Ishikawa (cell line): ENCODE measurements around the gene ACSF3.

Source experiments
- CEBPB ChIP-seq: IDR thresholded peaks from 2 replicates; pipeline ENCODE4 v1.6.1; 2012
- CREB1 ChIP-seq: IDR thresholded peaks from 2 replicates; pipeline ENCODE4 v1.6.1; 2012; ENCODE audit warnings: low read depth
- EGR1 ChIP-seq: IDR thresholded peaks from 2 replicates; pipeline ENCODE4 v1.6.1; 2012
- EP300 ChIP-seq: IDR thresholded peaks from 2 replicates; pipeline ENCODE4 v1.6.1; 2012; ENCODE audit warnings: borderline replicate concordance
- FOXM1 ChIP-seq: IDR thresholded peaks from 2 replicates; pipeline ENCODE4 v1.6.1; 2012; ENCODE audit warnings: low read depth, borderline replicate concordance
- MAX ChIP-seq: IDR thresholded peaks from 2 replicates; pipeline ENCODE4 v1.6.1; 2012
- NFIC ChIP-seq: IDR thresholded peaks from 2 replicates; pipeline ENCODE4 v1.6.1; 2012
- RAD21 ChIP-seq: IDR thresholded peaks from 2 replicates; pipeline ENCODE4 v1.6.1; 2012; ENCODE audit warnings: low read depth
- REST ChIP-seq: IDR thresholded peaks from 2 replicates; pipeline ENCODE4 v1.6.1; 2012; ENCODE audit warnings: low read depth, mild to moderate bottlenecking
- TAF1 ChIP-seq: IDR thresholded peaks from 2 replicates; pipeline ENCODE4 v1.6.1; 2012; ENCODE audit warnings: low read depth, mild to moderate bottlenecking
- TCF12 ChIP-seq: IDR thresholded peaks from 2 replicates; pipeline ENCODE4 v1.6.1; 2012; ENCODE audit warnings: low read depth
- TEAD4 ChIP-seq: IDR thresholded peaks from 2 replicates; pipeline ENCODE4 v1.6.1; 2012
- USF1 ChIP-seq: IDR thresholded peaks from 2 replicates; pipeline ENCODE4 v1.6.1; 2012
- YY1 ChIP-seq: IDR thresholded peaks from 2 replicates; pipeline ENCODE4 v1.6.1; 2012; ENCODE audit warnings: low read depth
- ZBTB7A ChIP-seq: IDR thresholded peaks from 2 replicates; pipeline ENCODE4 v1.6.1; 2012; ENCODE audit warnings: low read depth

The ACSF3 gene

DNA sequence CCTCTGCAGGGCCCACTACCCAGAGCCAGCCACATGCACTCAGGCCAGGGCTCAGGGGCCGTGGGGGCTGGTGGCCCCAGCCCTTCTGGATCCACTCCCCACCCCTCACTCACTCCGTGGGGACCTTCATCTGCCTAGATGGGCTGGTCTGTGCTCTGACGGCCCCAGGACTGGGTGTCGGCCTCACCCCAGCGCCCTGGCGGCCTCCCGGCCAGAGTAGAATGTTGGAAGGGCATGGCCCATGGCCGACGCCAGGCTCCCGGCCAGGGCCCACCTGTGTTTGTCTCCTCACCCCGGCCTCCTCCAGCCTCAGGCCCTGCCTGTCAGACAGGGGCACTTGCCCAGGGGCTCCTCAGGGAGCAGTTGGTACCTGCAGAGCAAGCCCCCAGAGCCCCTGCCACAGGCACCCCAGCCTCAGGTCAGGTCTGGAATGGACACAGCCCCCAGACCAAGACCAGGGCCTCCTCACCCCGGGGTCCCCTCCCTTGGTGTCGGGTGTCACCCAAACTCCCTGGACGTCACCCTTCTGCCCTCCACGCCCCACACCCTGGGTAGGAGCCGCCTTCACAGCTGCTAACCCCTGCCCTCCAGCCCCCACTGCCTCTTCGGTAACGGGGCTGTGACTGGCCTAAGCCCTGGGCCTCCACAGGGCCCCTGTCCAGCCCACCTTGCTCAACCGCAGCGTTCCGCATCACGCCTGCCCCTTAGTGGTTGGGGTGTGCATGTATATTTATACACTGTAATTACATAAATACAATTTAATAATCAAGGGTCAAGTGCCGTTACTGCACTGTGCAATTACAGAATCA, 74.9 kb downstream of the ACSF3 start:
- no peak for TF ChIP-seq TEAD4
- TF ChIP-seq REST, result no peak
- no peak for TF ChIP-seq EGR1
- no peak for TF ChIP-seq CREB1
- no peak for TF ChIP-seq RAD21
- TF ChIP-seq CEBPB, result no peak
- no peak for TF ChIP-seq EP300
- no peak for TF ChIP-seq FOXM1
- no peak for TF ChIP-seq TCF12
- TF ChIP-seq MAX, result no peak

- TF ChIP-seq NFIC, result no peak
- TF ChIP-seq FOXM1, result no peak
- TF ChIP-seq RAD21, result no peak
- no peak for TF ChIP-seq EP300
- no peak for TF ChIP-seq MAX
- no peak for TF ChIP-seq CREB1
- no peak for TF ChIP-seq TEAD4
- TF ChIP-seq REST, result no peak
- no peak for TF ChIP-seq CEBPB
- no peak for TF ChIP-seq EGR1
- no peak for TF ChIP-seq TAF1
- TF ChIP-seq TCF12, result no peak
- TF ChIP-seq USF1, result no peak
- no peak for TF ChIP-seq YY1
- no peak for TF ChIP-seq ZBTB7A
These were observed 76.1 kb downstream of the ACSF3 start for GRCh38 chr16:89169778-89170177.

DNA sequence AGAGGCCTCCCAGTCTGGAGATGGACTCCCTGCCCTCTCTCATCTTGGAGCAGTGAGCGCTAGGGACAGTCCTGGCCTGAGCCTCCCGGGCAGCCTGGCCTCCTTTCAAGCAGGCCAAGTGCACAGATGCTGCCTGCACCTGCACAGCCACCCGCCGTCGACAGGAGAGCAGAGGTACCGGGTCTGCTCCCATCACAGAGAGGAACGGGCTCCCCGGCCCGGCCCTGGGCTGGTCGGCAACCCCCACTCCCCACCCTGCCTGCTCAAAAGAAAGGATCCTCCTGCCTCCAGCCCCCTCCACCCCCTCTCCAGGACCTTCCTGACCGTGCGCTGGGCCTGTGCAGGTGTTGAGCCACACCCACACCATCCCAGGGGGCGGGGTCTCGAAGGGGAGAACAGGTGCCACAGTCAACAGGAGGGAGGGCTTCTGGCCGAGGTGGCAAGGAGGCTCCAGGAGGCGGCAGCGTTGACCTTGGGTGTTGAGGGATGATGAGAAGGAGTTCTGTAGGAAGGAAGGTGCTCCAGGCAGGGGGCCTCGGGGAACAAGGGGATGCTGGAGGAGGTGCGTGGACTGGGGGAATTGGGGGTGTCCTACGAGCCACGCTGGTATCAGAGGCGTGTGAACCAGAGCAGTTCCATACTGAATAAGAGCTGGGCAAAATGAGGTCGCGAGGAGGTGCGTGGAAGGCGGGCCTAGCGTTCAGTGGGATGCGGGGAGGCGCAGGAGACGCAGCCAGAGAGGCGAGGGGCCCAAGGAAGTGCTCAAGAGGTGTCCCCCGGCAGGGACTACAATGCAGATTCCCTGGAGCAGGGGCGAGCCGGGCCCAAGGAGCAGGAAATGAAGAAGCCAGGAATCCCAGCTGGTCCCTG, 76.9 kb downstream of the ACSF3 start:
- peak; percentile 25; the same call in 1 of the 2 replicates for TF ChIP-seq MAX
- no peak for TF ChIP-seq TAF1

GRCh38 chr16:89171216-89172170, 77.8 kb downstream of the ACSF3 start, which contains the start of gene CDH15:
Gene CDH15, plus strand, starts transcription at chr16:89171748. Its CDS starts 84 bp downstream, at chr16:89171832.
- TF ChIP-seq USF1, result peak; percentile 60; the same call in 1 of the 2 replicates
- TF ChIP-seq TEAD4, result no peak
- peak; percentile 74; the same call in 1 of the 2 replicates for TF ChIP-seq MAX

DNA sequence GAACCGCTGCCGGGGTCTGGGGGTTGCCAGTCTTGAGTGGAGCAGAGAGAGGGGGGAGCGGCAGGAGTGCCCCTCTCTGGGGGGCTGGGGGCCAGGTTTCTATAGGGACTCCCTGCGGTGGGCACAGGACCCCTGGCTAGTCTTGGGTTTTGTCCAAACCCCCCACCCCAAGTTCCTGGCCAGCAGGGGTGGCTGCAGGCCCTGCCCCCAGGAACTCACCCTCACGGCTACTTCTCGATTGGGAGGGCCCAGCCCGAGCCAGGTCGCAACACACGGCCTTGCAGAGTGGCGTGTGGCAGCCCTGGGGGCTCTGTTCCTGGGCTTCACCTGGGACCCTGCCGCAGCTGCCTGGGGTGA, 78.5 kb downstream of the ACSF3 start:
- TF ChIP-seq TAF1 (no peak), NFIC (no peak), EP300 (no peak), ZBTB7A (no peak)
